Naive thymus-derived CD4-positive, alpha-beta T cell (primary cell): ENCODE data around the gene MLNR. TPM values are rescaled to one million over a fixed set of nuclear protein-coding genes. Genes with fewer than 3 reads are reported as not detected.

ENCODE experiments used
- ATAC-seq: fragments of 150-1000 bp; cut with Tn5 transposase; 2 replicates; pipeline ENCODE4 v1.10.0; 2021; ENCODE audit warnings: mild to moderate bottlenecking, moderate library complexity
- CTCF ChIA-PET: fragments of 350-600 bp; sonication (Branson Sonifier 250); formaldehyde crosslinking; loops from one replicate; lab custom pipeline; 2021; ENCODE audit warnings: antibody characterized with exemption; lab: Charles Lee
- POLR2A ChIA-PET: fragments of 350-600 bp; sonication (Branson Sonifier 250); formaldehyde crosslinking; loops from one replicate; lab custom pipeline; 2021; ENCODE audit warnings: antibody characterized with exemption, inconsistent platforms; lab: Charles Lee
- DNase-seq, 9 donors: peaks; one replicate each; pipeline versions ENCODE4 v3.0.0 to v3.0.0-alpha.2; 2020 to 2022; ENCODE audit warnings: mixed read lengths in 1 of 9
- H3K27ac ChIP-seq: one replicate; pipeline ENCODE4 v1.7.0; 2013; ENCODE audit warnings: mild to moderate bottlenecking, low read depth, low read length, moderate library complexity
- H3K27me3 ChIP-seq, 2 donors: one replicate each; pipeline ENCODE4 v1.7.0; 2013; ENCODE audit warnings: low read length in 2 of 2, mild to moderate bottlenecking in 2 of 2, moderate library complexity in 2 of 2; ENCODE audit not compliant: control insufficient read depth in 2 of 2, insufficient read depth in 2 of 2
- H3K36me3 ChIP-seq, 3 experiments: 1 replicate in 2 of 3; 2 replicates in 1 of 3; pipeline ENCODE4 v1.7.0; 2013; ENCODE audit warnings: low read length in 3 of 3, mild to moderate bottlenecking in 3 of 3, moderate library complexity in 1 of 3; ENCODE audit not compliant: insufficient read depth in 3 of 3, control insufficient read depth in 2 of 3
- H3K4me1 ChIP-seq, 2 donors: one replicate each; pipeline ENCODE4 v1.7.0; 2013; ENCODE audit warnings: low read length in 2 of 2, mild to moderate bottlenecking in 2 of 2, moderate library complexity in 1 of 2; ENCODE audit not compliant: control insufficient read depth in 2 of 2, insufficient read depth in 2 of 2
- H3K4me3 ChIP-seq: 2 replicates; pipeline ENCODE4 v1.7.0; 2013; ENCODE audit warnings: mild to moderate bottlenecking, low read length
- H3K9me3 ChIP-seq, 3 experiments: 1 replicate in 2 of 3; 2 replicates in 1 of 3; pipeline ENCODE4 v1.7.0; 2013; ENCODE audit warnings: low read length in 3 of 3; ENCODE audit not compliant: control insufficient read depth in 2 of 3
- H3K27ac Mint-ChIP-seq, 9 donors: one replicate each; pipeline ENCODE4 v1.8.0; 2020 to 2022; ENCODE audit warnings: mixed read lengths in 9 of 9, mild to moderate bottlenecking in 8 of 9, moderate library complexity in 5 of 9, inconsistent platforms in 2 of 9
- H3K27me3 Mint-ChIP-seq, 5 donors: one replicate each; pipeline ENCODE4 v1.8.0; 2021 to 2022; ENCODE audit warnings: mixed read lengths in 5 of 5, mild to moderate bottlenecking in 1 of 5
- H3K36me3 Mint-ChIP-seq, 5 donors: one replicate each; pipeline ENCODE4 v1.8.0; 2020 to 2022; ENCODE audit warnings: mixed read lengths in 5 of 5, mild to moderate bottlenecking in 3 of 5, inconsistent platforms in 1 of 5
- H3K4me1 Mint-ChIP-seq, 7 donors: one replicate each; pipeline ENCODE4 v1.8.0; 2020 to 2022; ENCODE audit warnings: mixed read lengths in 7 of 7, mild to moderate bottlenecking in 3 of 7, inconsistent platforms in 1 of 7
- H3K4me3 Mint-ChIP-seq, 10 donors: one replicate each; pipeline ENCODE4 v1.8.0; 2020 to 2022; ENCODE audit warnings: mild to moderate bottlenecking in 10 of 10, mixed read lengths in 10 of 10, moderate library complexity in 6 of 10, inconsistent platforms in 2 of 10
- H3K9me3 Mint-ChIP-seq, 11 donors: one replicate each; pipeline ENCODE4 v1.8.0; 2020 to 2022; ENCODE audit warnings: mixed read lengths in 11 of 11, mild to moderate bottlenecking in 4 of 11, inconsistent platforms in 1 of 11, moderate library complexity in 1 of 11
- intact Hi-C, 2 donors: fragments of 100-400 bp; cut with micrococcal nuclease; formaldehyde crosslinking; loops; one replicate each; pipeline ENCODE4 v1.15.1; 2023
- polyA plus RNA-seq, 2 donors: library from polyadenylated mRNA; unstranded; fragments of 300-500 nt; fragmentation: Illumina TruSeq; gene quantifications; one replicate each; pipeline ENCODE4 v1.2.3, GENCODE V29; 2021
- total RNA-seq, 6 experiments: library from RNA in 5 of 6; stranded (reverse) in 5 of 6; gene quantifications; 1 replicate in 5 of 6; 2 replicates in 1 of 6; pipeline ENCODE4 v1.2.3 and lab custom pipeline; 2021 to 2026

Gene MLNR
- total and polyA plus RNA-seq, 7 experiments from 2014 or later, result not detected

DNA sequence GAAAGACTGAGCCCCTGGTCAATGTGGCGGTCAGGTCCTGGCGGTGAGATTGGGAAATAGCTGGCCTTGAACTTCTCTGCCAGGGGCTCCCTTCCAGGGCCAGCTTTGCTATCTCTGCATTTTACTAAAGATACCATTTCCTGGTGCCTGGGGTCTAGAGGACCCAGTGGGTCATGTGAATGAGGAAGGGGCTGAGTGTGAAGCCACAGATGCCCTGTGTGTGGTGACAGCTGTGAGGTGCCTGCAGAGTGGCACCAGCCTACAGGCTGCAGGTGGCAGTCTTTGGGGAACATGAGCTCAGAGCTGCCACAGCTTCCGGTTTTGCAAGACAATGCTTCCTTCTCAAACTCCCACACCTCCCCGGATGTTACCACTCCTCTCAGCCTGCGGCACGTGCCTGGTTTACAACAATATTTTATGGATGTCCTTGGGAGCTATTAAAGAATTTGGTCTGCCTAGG, 5.2 kb upstream of the MLNR start:
- H3K36me3 Mint-ChIP-seq, result peaks cover 10 to 16% (median 14%) of the 10 kb centered on the region in 5 donors
- Histone ChIP-seq H3K36me3 (no peaks in the 10 kb centered on the region), H3K4me1 (peaks cover 6 to 8% of the 10 kb centered on the region in 2 donors), H3K9me3 (no peaks in the 10 kb centered on the region), H3K27me3 (peaks cover 3 to 6% of the 10 kb centered on the region in 2 donors), H3K27ac (no peak overlapping the region), H3K4me3 (no peak overlapping the region)
- intact Hi-C loops, result loop anchor here in 1 of 2 donors (1.0 to 2.0 kb wide), 2 partner anchors 32 to 66 kb away; partner anchors contain the start of gene CDADC1
- peaks cover 16 to 27% (median 19%) of the 10 kb centered on the region in 7 donors for H3K4me1 Mint-ChIP-seq
- DNase-seq (peak in 7 of 9 donors; percentile 28 to 54 (median 49)), ATAC-seq (peak; percentile 88)
- ChIA-PET CTCF (interaction anchor here (0.7 to 1.0 kb wide), 3 partner anchors 33 to 103 kb away, joined by 3 to 4 read pairs (median 3); no protein-coding TSS in a partner anchor), POLR2A (interaction anchor here (0.7 to 2.5 kb wide), 2 partner anchors 9 to 239 kb away, joined by 4 to 8 read pairs; partner anchors contain the start of gene FNDC3A)
- H3K4me3 Mint-ChIP-seq, result peak overlapping the region in 7 of 10 donors; percentile 5 to 62 (median 34)
- peak overlapping the region in 6 of 9 donors; percentile 22 to 71 (median 57) for H3K27ac Mint-ChIP-seq
- peaks cover 30 to 35% (median 31%) of the 10 kb centered on the region in 5 donors for H3K27me3 Mint-ChIP-seq
- peaks cover 0 to 15% (median 2%) of the 10 kb centered on the region in 11 donors for H3K9me3 Mint-ChIP-seq

DNA sequence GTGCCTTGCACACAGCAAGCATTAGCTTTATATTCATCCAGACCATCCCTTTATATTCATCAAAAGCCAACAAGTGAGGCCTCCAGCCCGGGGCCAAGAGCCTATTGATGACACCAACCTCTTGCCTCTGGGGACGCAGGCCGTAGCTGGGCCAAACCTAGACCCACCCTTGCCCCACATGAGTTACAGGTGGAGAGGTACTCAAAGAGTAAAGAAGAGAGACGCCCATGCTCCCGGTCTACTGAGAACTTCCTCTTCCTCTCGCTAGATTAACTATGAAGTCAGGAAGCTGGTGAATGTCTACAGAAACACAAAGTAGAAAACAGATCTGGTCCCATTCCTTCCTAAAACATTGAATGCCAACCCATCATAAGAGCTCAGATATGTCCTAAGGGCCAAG, 3.8 kb upstream of the MLNR start:
- H3K36me3 Mint-ChIP-seq, result peaks cover 10 to 16% (median 11%) of the 10 kb centered on the region in 5 donors
- no peak overlapping the region for H3K4me3 ChIP-seq
- ChIA-PET CTCF (interaction anchor here (1.1 kb wide), 1 partner anchor 23 kb away, joined by 3 read pairs; no protein-coding TSS in a partner anchor), POLR2A (interaction anchor here (0.6 to 2.5 kb wide), 2 partner anchors 240 to 623 kb away, joined by 4 to 8 read pairs; partner anchors contain the start of gene FNDC3A)
- ATAC-seq (no peak), DNase-seq (no peak)
- intact Hi-C loops, result no loop called here
- H3K27ac ChIP-seq, result no peak overlapping the region
- no peak overlapping the region for H3K27ac Mint-ChIP-seq
- H3K27me3 ChIP-seq, result peaks cover 3 to 7% of the 10 kb centered on the region in 2 donors
- H3K27me3 Mint-ChIP-seq, result peaks cover 33 to 38% (median 36%) of the 10 kb centered on the region in 5 donors
- peaks cover 6 to 8% of the 10 kb centered on the region in 2 donors for H3K4me1 ChIP-seq
- no peaks in the 10 kb centered on the region for H3K9me3 ChIP-seq
- peaks cover 20 to 29% (median 20%) of the 10 kb centered on the region in 7 donors for H3K4me1 Mint-ChIP-seq
- peaks cover 0 to 15% (median 2%) of the 10 kb centered on the region in 11 donors for H3K9me3 Mint-ChIP-seq
- no peaks in the 10 kb centered on the region for H3K36me3 ChIP-seq
- H3K4me3 Mint-ChIP-seq, result no peak overlapping the region

DNA sequence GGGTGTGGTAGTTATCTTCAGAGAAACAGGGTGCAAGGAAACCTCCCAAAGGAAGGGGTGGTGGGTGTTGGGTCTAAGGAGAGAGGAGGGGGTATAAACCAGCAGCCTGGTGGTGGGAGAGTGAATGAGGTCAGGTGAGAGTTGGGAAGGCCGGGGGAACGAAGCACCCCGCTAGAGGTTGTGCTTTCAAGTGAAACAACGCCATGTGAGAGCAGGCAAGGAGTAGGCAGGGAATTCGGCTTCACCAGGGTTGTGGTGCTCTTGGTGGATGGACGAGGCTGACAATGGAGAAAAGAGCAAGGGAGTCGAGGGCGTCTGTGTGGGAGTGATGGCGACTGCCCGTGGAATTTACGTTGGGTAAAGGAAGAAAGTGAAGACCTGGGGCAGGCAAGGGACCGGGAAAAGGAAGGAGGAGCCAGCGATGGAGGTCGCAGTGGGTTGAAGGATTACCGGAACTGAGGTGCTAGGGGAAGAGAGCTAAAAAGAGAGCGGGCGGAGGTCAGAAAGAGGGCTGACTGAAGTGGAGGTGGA, 2.1 kb upstream of the MLNR start:
- intact Hi-C loops, result no loop called here
- Mint-ChIP-seq H3K36me3 (peaks cover 6 to 16% (median 10%) of the 10 kb centered on the region in 5 donors), H3K27ac (peak overlapping the region in 1 of 9 donors; percentile 2), H3K4me3 (peak overlapping the region in 8 of 10 donors; percentile 4 to 80 (median 39)), H3K27me3 (peaks cover 48 to 55% (median 53%) of the 10 kb centered on the region in 5 donors), H3K9me3 (peaks cover 0 to 15% (median 2%) of the 10 kb centered on the region in 11 donors), H3K4me1 (peaks cover 20 to 36% (median 24%) of the 10 kb centered on the region in 7 donors)
- Histone ChIP-seq H3K36me3 (no peaks in the 10 kb centered on the region), H3K27ac (no peak overlapping the region), H3K9me3 (no peaks in the 10 kb centered on the region), H3K27me3 (peaks cover 3 to 12% of the 10 kb centered on the region in 2 donors), H3K4me1 (peaks cover 6 to 8% of the 10 kb centered on the region in 2 donors), H3K4me3 (no peak overlapping the region)
- no peak for ATAC-seq
- CTCF ChIA-PET, result no interaction called here
- POLR2A ChIA-PET, result interaction anchor here (0.7 kb wide), 1 partner anchor 657 kb away, joined by 3 read pairs; no protein-coding TSS in a partner anchor
- no peak for DNase-seq

DNA sequence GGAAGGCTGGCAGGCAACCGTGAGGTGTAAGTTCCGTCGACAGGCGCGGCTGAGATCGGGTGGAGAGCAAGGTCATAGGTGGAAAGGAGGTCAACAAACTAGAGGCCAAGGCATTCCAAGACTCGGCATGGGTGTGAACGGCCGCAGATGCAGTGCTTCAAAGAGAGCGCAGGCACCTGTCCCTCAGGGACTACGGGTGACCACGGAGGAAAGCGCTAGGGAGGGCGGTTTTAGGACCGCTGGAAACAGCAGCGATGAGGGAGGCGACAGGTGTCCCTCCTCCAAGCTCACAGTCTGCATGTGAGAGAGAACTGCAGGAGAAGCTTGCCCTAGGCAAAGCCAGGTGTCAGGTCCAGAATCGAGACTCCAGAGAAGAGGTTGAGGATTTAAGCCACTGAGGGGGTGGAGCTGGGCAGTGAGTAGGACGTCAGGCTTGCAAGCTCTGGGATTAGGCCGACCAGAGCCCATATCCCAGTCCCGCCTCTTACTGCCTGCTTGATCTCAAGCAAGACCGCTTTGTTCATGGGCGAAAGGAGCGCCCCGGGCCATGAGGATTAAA, 1.6 kb upstream of the MLNR start:
- Histone ChIP-seq H3K27ac (no peak overlapping the region), H3K9me3 (no peaks in the 10 kb centered on the region), H3K36me3 (no peaks in the 10 kb centered on the region), H3K27me3 (peaks cover 3 to 12% of the 10 kb centered on the region in 2 donors), H3K4me3 (no peak overlapping the region), H3K4me1 (peaks cover 6 to 8% of the 10 kb centered on the region in 2 donors)
- Mint-ChIP-seq H3K27me3 (peaks cover 48 to 57% (median 53%) of the 10 kb centered on the region in 5 donors), H3K4me3 (peak overlapping the region in 8 of 10 donors; percentile 3 to 80 (median 44)), H3K4me1 (peaks cover 20 to 36% (median 24%) of the 10 kb centered on the region in 7 donors), H3K27ac (peak overlapping the region in 1 of 9 donors; percentile 2), H3K9me3 (peaks cover 0 to 15% (median 2%) of the 10 kb centered on the region in 11 donors), H3K36me3 (peaks cover 6 to 16% (median 10%) of the 10 kb centered on the region in 5 donors)
- ChIA-PET POLR2A (interaction anchor here (0.7 kb wide), 1 partner anchor 658 kb away, joined by 3 read pairs; no protein-coding TSS in a partner anchor), CTCF (no interaction called here)
- no peak for DNase-seq
- intact Hi-C loops, result no loop called here
- no peak for ATAC-seq

DNA sequence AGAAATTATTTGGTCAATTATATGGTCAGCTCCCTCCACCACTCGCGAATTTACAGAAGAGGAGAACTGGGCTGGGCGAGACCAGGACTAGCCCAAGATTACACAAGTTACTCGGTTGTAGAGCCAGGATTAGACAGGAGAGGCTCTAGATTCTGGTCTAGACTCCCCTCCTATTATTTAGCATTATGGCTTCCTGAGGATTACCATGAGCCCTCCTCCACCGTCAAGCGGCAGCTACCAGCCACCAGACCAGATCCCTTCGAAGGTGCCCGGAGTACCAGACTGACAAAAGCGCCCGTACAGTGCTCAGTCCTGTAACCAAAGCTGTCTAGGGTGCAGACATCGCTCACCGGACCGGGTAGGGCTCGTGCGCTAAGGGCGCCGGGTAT, 497 bp upstream of the MLNR start:
- no peak overlapping the region for H3K27ac Mint-ChIP-seq
- Histone ChIP-seq H3K36me3 (no peaks in the 10 kb centered on the region), H3K27me3 (peaks cover 3 to 12% of the 10 kb centered on the region in 2 donors), H3K4me1 (peaks cover 6 to 7% of the 10 kb centered on the region in 2 donors), H3K27ac (no peak overlapping the region), H3K9me3 (no peaks in the 10 kb centered on the region), H3K4me3 (peak overlapping the region; percentile 43)
- DNase-seq, result peak in 1 of 9 donors; percentile 18
- H3K36me3 Mint-ChIP-seq, result peaks cover 6 to 16% (median 10%) of the 10 kb centered on the region in 5 donors
- CTCF ChIA-PET, result no interaction called here
- no peak for ATAC-seq
- H3K4me3 Mint-ChIP-seq, result peak overlapping the region; percentile 32 to 80 (median 73)
- peaks cover 16 to 32% (median 20%) of the 10 kb centered on the region in 7 donors for H3K4me1 Mint-ChIP-seq
- peaks cover 48 to 67% (median 55%) of the 10 kb centered on the region in 5 donors for H3K27me3 Mint-ChIP-seq
- H3K9me3 Mint-ChIP-seq, result peaks cover 0 to 15% (median 2%) of the 10 kb centered on the region in 11 donors
- POLR2A ChIA-PET, result interaction anchor here (0.5 to 0.6 kb wide), 3 partner anchors 38 to 941 kb away, joined by 3 read pairs; no protein-coding TSS in a partner anchor
- intact Hi-C loops, result no loop called here

DNA sequence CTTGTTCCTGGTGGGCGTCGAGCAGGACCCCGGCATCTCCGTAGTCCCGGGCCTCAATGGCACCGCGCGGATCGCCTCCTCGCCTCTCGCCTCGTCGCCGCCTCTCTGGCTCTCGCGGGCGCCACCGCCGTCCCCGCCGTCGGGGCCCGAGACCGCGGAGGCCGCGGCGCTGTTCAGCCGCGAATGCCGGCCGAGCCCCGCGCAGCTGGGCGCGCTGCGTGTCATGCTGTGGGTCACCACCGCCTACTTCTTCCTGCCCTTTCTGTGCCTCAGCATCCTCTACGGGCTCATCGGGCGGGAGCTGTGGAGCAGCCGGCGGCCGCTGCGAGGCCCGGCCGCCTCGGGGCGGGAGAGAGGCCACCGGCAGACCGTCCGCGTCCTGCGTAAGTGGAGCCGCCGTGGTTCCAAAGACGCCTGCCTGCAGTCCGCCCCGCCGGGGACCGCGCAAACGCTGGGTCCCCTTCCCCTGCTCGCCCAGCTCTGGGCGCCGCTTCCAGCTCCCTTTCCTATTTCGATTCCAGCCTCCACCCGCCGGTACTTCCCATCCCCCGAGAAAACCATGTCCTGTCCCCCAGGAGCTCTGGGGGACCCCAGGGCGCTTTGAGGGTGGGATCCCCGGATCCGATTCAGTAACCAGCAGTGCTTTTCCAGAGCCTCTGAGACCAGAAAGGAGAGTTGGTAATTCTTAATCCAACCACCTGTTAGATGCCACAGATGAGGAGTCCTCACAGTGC, 885 bp downstream of the MLNR start:
- CTCF ChIA-PET, result no interaction called here
- Histone ChIP-seq H3K27me3 (peaks cover 3 to 12% of the 10 kb centered on the region in 2 donors), H3K4me3 (peak overlapping the region; percentile 43), H3K9me3 (no peaks in the 10 kb centered on the region), H3K36me3 (no peaks in the 10 kb centered on the region), H3K27ac (no peak overlapping the region), H3K4me1 (peaks cover 0 to 2% of the 10 kb centered on the region in 2 donors)
- Mint-ChIP-seq H3K4me1 (peaks cover 8 to 25% (median 12%) of the 10 kb centered on the region in 7 donors), H3K27ac (no peak overlapping the region), H3K36me3 (peaks cover 4 to 16% (median 10%) of the 10 kb centered on the region in 5 donors), H3K9me3 (peaks cover 0 to 11% (median 0%) of the 10 kb centered on the region in 11 donors), H3K4me3 (peak overlapping the region in 9 of 10 donors; percentile 44 to 78 (median 71)), H3K27me3 (peaks cover 53 to 79% (median 55%) of the 10 kb centered on the region in 5 donors)
- intact Hi-C loops, result no loop called here
- POLR2A ChIA-PET, result no interaction called here
- peak; percentile 15 for ATAC-seq
- peak in 1 of 9 donors; percentile 38 for DNase-seq
